IPS-NIHi7 (cell line): ENCODE results near the gene HMMR.
"Not testable (repeated sequence)": the region's sequence is repeated elsewhere in the genome, so short reads cannot be mapped to it uniquely, and the experiment has no call there.

ENCODE experiments used
- DNase-seq: peaks from one replicate; pipeline ENCODE4 v3.0.0; 2012; ENCODE audit warnings: mixed read lengths; ENCODE audit errors: extremely low spot score

HMMR gene

GRCh38 chr5:163506095-163506457 is 45.6 kb downstream of the HMMR start:
- no peak for DNase-seq

DNA sequence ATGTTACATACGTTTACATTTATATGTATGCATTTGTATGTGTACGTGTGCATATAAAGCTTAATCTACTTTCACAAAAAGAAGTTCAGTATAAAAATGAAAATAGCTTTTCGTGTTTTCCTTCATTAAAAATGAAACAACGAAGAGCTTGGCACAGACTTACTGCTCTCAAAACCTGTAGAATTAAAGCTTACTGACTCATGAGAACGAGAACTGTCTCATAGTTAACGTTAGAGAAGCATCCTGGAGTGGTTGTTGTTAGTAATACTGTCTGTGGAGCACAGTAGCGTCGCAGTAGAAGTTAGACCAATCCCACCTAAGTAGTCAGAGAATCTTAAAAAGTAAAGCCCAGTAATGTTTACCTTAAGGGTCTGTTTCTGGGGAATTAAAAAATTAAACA is 46.3 kb downstream of the HMMR start:
- DNase-seq, result no peak

GRCh38 chr5:163508753-163509152 is 48.3 kb downstream of the HMMR start:
- no peak for DNase-seq

GRCh38 chr5:163509291-163509951 is 49.0 kb downstream of the HMMR start:
- no peak for DNase-seq

- DNase-seq, result no peak
These were observed 52.1 kb downstream of the HMMR start for GRCh38 chr5:163512526-163512925.

DNA sequence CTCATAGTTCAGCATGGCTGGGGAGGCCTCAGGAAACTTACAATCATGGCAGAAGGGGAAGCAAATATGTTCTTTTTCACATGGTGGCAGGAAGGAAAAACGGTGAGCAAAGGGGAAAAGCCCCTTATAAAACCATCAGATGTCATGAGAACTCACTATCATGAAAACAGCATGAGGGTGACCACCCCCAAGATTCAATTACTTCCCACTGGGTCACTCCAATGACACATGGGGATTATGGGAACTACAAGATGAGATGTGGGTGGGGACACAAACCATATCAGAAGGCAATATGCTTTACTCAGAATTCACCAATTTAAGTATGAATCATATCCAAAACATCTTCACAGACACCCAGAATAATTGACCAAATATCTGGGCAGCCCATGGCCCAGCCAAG is 64.7 kb downstream of the HMMR start:
- DNase-seq, result no peak

GRCh38 chr5:163529698-163530097 is 69.3 kb downstream of the HMMR start:
- no peak for DNase-seq

GRCh38 chr5:163531272-163531671 is 70.8 kb downstream of the HMMR start:
- no peak for DNase-seq

DNA sequence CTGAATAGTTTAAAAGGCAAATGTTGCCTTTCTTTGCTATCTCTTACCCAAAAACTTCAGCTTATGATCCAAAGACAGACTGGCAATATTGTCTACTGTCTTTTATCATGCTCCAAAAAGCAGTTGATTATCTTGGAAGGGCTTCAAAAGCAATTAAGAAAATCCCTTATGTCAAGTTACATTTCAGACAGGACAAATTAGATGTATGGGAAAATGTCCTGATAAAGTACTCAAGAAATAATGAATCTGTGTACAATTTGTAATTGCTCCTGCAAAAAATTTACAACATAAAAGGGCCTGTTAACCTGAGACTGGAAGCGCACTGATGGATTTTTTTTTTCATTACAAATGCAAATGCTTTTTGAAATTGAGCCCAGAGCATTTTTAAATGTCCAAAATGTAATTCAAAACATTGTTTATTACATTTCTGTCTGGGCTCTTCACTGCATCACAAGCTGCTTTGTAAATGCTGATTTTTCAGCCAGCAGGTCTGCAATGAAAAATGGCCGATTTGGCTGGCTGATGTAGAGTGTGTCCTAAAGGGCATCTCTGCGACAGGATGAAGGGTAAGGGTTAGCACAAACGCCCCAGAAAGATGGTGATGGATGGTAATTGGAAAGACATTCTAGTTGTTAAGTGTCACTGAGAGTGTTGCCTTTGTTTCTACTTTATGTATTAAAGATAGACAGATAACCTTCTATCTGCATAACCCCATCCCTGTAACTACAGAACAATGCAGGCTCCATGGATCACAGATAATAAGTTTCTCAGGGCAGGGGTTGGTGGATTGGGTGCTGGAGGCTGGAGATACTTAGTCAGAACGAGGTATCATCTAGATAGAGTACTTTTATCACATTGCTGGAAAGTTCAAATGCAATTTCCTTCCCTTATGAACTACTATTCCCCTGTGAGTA is 72.0 kb downstream of the HMMR start:
- DNase-seq, result no peak

DNA sequence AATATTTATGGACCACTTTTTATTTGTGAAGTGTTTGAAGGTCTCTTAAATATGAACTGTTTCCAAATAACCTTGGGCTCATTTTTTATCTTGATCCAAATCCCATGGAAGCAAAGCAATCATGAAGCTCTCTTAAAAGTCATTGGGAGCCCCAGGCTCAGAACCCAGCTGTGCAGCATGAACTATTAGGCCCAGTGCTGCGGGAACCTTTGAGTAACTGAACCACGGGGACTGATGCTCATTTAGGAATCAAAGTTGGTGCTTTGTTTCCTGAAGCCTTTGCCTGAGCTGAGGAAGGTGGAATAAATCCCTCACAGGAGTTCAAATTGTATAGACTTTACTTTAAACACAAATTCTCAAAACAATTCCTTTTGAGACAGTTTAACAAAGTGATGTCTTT is 72.8 kb downstream of the HMMR start:
- DNase-seq, result no peak

DNA sequence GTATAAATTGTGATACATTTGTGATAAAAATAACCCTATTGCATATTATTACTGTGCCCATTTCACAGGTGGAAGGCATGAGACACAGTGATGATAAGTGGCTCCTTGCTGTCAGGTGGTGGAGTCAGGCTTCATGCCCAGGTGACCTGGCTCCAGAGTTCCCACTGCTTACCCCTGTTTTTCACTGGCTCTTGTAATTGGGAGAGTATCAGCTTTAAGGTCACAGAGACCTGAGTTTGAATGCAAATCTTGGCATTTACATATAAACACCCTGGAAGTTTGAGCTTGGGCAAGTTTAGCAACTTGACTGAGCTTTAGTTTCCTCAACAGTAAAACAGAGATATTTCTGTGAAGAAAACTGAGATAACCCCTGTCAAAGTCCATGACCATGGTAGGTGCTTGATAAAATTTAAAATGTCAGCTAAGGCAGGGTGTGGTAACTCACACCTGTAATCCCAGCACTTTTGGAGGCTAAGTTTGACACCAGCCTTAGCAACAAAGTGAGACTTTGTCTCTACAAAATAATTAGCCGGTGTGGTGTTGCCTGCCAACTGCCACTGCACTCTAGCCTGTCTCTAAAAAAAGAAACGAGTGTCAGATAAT is 74.2 kb downstream of the HMMR start:
- DNase-seq, result peak; percentile 38

DNA sequence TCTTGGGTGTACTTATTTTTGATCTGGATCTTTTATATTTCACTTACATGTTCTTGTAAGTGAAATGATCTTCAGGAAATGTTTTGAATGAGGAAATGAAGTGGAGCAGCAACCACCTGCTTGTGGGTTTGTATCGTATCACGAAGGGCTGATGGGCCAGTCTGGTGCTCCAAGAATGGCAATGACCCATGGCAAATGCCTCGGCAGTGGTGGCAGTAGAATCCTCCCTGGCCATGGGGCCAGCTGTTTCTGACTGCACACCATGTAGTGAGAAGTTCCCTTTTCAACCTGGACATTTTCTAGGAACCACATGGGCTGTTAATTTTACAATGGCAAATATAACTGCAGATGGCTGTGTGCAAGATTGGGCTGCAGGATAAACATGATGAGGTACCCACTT is 74.9 kb downstream of the HMMR start:
- no peak for DNase-seq

DNA sequence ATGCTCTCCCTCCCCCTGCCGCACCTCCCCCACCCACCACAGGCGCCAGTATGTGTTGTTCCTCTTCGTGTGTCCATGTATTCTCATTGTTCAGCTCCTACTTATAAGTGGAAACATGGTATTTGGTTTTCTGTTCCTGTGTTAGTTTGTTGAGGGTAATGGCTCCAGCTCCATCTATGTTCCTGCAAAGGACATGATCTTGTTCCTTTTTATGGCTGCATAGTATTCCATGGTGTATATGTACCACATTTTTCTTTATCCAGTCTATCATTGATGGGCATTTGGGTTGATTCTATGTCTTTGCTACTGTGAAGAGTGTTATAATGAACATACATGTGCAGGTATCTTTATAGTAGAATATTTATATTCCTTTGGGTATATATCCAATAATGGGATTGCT is 76.0 kb downstream of the HMMR start:
- DNase-seq, result not testable (repeated sequence)

DNA sequence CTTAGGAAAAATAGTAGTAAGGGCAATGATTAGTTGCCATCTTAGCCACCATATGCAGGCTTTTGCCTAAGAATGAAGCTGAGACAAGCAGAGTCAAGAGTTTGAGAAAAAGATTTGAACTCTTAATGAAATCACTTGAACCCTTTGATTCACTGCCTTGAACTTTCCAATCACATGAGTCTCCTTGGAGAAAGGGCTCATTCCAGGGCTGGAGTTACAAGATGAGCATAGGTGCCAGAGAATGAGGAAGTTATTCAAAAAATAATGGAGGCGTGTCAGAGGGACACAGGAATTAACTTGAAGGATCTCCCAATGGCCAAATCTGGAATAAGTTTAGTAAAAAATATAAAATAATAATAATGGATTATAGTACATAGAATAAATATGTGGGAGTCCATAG is 80.3 kb downstream of the HMMR start:
- DNase-seq, result no peak
